Prostate gland (tissue), 2 donors: Measurements from ENCODE around the gene SPATA24. TPM values are rescaled to one million over a fixed set of nuclear protein-coding genes. Genes with fewer than 3 reads are reported as not detected.
A peak's percentile ranks its signal among the peaks of the same experiment; 100 is the strongest.

Experiments
- DNase-seq: peaks from one replicate; pipeline ENCODE4 v3.0.0-alpha.2; 2019; ENCODE audit warnings: low spot score
- H3K27ac ChIP-seq, 2 donors: fragments of 200-600 bp; sonication (generic); 2 replicates each; pipeline ENCODE4 v1.5.1; 2017 to 2019
- H3K27me3 ChIP-seq: fragments of 200-600 bp; sonication (generic); replicated peaks from 2 replicates; pipeline ENCODE4 v1.5.1; 2019; ENCODE audit not compliant: insufficient read depth
- H3K36me3 ChIP-seq, 2 donors: fragments of 200-600 bp; sonication (generic); 1 replicate in 1 of 2; 2 replicates in 1 of 2; pipeline versions ENCODE4 v1.5.1 to v1.8.1; 2017 to 2019
- H3K4me1 ChIP-seq: fragments of 200-600 bp; sonication (generic); replicated peaks from 2 replicates; pipeline ENCODE4 v1.5.1; 2019
- H3K4me3 ChIP-seq, 2 donors: fragments of 200-600 bp; sonication (generic); 2 replicates each; pipeline ENCODE4 v1.5.1; 2017 to 2019
- H3K9me3 ChIP-seq: fragments of 200-600 bp; sonication (generic); 2 replicates; pipeline ENCODE4 v1.5.1; 2017
- POLR2A ChIP-seq: fragments of 450-650 bp; IDR thresholded peaks from one replicate; pipeline ENCODE4 v1.6.1; 2016; ENCODE audit warnings: antibody characterized with exemption, mild to moderate bottlenecking
- POLR2AphosphoS5 ChIP-seq: sonication (generic); formaldehyde crosslinking; IDR thresholded peaks from one replicate; pipeline ENCODE4 v1.6.1; 2017; ENCODE audit warnings: antibody characterized with exemption
- WGBS: methylation state at CpG from one replicate; pipeline ENCODE4 v1.1.5; 2018; 5-methylcytosine and 5-hydroxymethylcytosine counted together
- intact Hi-C: fragments of 100-400 bp; cut with DNase I; formaldehyde crosslinking; loops from one replicate; pipeline ENCODE4 v1.14.2; 2022
- total RNA-seq, 2 donors: library from RNA; depleted of rRNA; stranded (reverse); fragments of >200 nt; gene quantifications; one replicate each; pipeline ENCODE4 v1.1.0, GENCODE V29; 2016
- TF ChIP-seq, protein P1 (sequence below), 4 experiments: fragments of 200-600 bp in 2 of 4; fragments of 450-650 bp in 2 of 4; sonication (generic) in 2 of 4; IDR thresholded peaks; 1 replicate in 3 of 4; 2 replicates in 1 of 4; pipeline ENCODE4 v1.5.1; 2016 to 2019; ENCODE audit warnings: antibody characterized with exemption in 4 of 4, mild to moderate bottlenecking in 2 of 4, moderate library complexity in 2 of 4

The SPATA24 gene
- total RNA-seq, 2 donors from 2014 or later = 4.4 to 27.3 TPM

DNA sequence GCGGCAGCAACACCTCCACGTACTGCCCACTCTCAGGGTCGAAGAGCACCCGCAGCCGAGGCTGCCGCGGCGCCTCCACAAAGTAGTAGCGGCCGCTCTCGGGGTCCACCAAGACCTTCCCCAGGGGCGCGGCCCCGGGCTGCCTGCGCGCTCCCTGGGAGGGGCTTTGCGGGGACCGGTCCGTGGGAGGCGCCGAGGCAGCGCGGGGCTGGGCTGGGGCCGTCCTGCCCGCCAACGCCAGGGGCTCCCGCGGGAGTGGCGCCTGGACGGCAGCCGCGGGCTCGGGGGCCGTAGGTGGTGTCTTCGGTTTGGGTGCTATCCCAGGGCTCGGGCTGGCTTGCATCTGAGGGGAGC is 11.6 kb downstream of the SPATA24 start:
- no peaks in the 10 kb centered on the region for H3K9me3 ChIP-seq
- intact Hi-C loops = no loop called here

DNA sequence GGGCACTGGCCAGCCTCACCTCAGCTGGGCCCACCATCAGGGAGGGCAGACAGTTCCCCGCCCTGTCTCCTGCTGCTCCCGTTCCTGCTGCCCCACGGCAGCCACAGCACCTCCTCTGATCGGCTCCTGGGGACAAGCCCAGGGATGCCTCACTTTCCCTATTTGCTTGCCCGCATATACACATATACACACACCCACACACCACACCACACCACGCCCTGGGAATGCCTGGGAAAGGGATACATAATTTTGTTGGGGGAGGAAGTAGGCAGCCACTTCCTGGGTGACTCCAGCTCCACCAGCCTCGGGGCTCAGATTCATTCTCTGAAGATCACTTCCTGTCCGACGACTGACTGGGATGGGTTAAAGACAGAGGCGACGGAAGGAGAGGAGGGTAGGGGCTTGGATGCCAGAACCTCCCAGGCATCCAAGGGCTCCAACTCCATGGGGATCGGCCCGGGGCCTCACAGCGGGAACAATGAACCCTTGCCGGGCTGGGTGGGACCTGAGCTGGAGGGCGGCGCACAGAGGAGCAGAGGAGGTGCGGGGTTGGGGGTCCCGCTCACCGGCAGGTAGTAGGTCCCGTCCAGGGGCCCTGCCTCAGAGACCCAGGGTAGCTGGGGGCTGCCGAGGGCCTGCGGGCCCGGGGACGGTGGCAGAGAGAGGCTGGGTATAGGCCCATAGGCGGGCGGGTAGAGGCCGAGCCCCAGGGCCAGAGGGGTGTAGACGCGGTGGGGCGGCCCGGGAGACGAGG is 12.1 kb downstream of the SPATA24 start:
- H3K27ac ChIP-seq = peak overlapping the region; percentile 67 to 83
- WGBS = 58% methylated on average over 33 of the region's 33 CpGs
- no peak for DNase-seq
- TF ChIP-seq POLR2AphosphoS5 (no peak), POLR2A (no peak)
- TF ChIP-seq, protein P1, sequence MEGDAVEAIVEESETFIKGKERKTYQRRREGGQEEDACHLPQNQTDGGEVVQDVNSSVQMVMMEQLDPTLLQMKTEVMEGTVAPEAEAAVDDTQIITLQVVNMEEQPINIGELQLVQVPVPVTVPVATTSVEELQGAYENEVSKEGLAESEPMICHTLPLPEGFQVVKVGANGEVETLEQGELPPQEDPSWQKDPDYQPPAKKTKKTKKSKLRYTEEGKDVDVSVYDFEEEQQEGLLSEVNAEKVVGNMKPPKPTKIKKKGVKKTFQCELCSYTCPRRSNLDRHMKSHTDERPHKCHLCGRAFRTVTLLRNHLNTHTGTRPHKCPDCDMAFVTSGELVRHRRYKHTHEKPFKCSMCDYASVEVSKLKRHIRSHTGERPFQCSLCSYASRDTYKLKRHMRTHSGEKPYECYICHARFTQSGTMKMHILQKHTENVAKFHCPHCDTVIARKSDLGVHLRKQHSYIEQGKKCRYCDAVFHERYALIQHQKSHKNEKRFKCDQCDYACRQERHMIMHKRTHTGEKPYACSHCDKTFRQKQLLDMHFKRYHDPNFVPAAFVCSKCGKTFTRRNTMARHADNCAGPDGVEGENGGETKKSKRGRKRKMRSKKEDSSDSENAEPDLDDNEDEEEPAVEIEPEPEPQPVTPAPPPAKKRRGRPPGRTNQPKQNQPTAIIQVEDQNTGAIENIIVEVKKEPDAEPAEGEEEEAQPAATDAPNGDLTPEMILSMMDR (IDR thresholded peaks at IDR 0.05) = no peak
- peaks cover 40% of the 10 kb centered on the region for H3K4me1 ChIP-seq
- H3K27me3 ChIP-seq = no peaks in the 10 kb centered on the region
- intact Hi-C loops = no loop called here
- H3K36me3 ChIP-seq = no peaks in the 10 kb centered on the region
- no peaks in the 10 kb centered on the region for H3K9me3 ChIP-seq
- peak overlapping the region; percentile 30 to 39 for H3K4me3 ChIP-seq

More for the DNA sequence above, 11.6 kb downstream of the SPATA24 start:
- Histone ChIP-seq H3K4me3 (peak overlapping the region; percentile 30 to 39), H3K27me3 (no peaks in the 10 kb centered on the region), H3K4me1 (peaks cover 40% of the 10 kb centered on the region), H3K36me3 (no peaks in the 10 kb centered on the region), H3K27ac (peak overlapping the region; percentile 67 to 83)
- WGBS = 20% methylated on average over 36 of the region's 36 CpGs
- DNase-seq = no peak
- TF ChIP-seq, protein P1 (IDR thresholded peaks at IDR 0.05) = no peak
- no peak for TF ChIP-seq POLR2A
- TF ChIP-seq POLR2AphosphoS5 = no peak

DNA sequence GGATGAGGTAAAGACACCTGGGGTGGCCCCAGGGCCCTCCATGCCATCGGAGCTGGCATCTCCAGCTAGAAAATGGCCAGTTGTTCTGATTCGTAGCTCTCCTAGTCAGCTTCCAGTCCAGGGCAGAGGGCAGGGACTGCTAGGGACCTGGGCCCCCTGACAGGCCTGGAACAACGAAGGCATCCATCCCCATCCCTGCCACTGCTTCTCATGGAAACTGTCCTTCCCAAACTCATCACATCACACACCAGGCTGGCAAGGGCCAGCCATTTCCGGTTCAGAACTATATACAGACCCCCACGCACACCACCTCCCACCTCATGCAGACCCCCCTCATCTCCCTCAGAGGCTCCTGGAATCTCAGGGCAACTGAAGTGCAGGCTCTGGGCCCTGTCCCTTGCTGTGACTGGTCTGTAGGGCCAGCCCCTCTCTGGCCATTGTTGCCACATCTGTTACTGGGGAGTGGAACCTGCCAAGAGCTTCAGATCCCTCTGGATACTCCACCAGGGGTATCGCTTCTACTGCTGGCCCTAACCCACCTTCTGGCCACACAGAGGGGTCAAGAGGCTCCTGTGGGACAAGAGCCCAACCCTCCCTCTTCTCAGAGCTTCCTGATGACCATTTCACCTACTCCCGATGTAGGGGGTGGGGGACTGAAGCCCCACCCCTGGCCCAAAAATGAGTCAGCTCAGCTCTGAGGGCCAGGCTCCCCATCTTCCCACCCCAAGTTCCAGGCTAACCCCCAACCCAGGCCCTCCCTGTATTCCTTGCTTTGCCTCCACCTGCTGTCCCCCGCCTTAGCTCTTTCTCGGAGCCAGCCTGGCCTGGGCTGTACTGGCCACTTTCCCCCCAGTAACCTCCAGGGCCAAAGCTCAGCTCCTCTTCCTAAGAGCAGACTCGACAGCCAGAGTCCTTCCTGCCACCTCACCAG is 13.0 kb downstream of the SPATA24 start:
- Histone ChIP-seq H3K27ac (peak overlapping the region; percentile 67 to 83), H3K4me1 (peaks cover 40% of the 10 kb centered on the region), H3K4me3 (no peak overlapping the region), H3K9me3 (no peaks in the 10 kb centered on the region), H3K27me3 (no peaks in the 10 kb centered on the region), H3K36me3 (no peaks in the 10 kb centered on the region)
- DNase-seq = no peak
- WGBS = 87% methylated on average over 10 of the region's 10 CpGs
- TF ChIP-seq, protein P1 (IDR thresholded peaks at IDR 0.05) = no peak
- TF ChIP-seq POLR2A = no peak
- TF ChIP-seq POLR2AphosphoS5 = no peak
- intact Hi-C loops = no loop called here

DNA sequence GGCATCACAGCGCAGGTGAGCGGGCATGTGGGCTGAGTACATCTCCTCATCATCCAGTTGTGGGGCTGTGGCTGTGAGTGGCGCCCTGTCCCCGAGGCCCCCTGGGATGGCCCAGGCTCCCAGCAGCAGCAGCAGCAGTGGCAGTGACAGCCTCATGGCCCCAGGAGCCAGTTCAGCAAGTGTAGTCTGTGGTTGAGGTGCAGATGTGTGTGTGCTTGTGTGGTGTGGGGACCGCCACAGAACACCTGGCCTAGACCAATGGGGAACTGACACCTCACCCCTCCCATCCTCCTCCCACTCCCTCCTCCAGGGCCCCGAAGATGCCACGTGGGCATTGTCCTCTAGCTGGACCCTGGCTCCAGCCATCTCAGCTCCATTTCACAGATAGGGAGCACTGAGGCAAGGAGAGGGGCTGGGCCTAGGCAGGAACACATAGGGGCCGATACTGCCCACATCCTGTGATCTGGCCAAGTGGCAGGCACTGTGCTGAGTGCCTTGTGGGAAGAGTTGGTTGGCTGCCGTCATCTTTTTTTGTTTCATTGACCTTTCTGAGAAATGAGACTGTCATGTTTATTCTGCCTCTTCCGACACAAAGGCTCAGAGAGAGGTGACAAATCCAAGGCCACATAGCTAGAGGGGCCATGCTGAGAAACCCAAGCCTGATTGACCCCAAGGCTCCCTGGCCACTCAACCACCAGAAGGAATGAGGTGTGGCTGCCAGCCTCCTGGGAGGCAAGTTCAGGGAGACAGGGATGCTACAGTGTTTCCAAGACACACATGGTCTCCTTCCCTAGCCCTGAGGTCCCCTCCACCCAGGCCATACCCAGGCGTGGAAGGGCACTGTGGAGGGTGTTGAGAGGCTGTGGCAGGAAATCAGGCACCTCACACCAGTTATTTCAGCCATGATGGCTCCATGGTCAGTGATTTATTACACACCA is 13.9 kb downstream of the SPATA24 start, which contains the start of gene MZB1:
Gene MZB1, minus strand, starts transcription at position 213 of the 938 bp plus-strand sequence. Its CDS starts 57 bp downstream, at position 156.
- H3K9me3 ChIP-seq = no peaks in the 10 kb centered on the region
- peak within 1 kb of the TSS; percentile 67 to 83 for H3K27ac ChIP-seq
- H3K4me3 ChIP-seq = peak within 1 kb of the TSS; percentile 13 to 36
- no peaks in the 10 kb centered on the region for H3K27me3 ChIP-seq
- intact Hi-C loops = no loop called here
- no peaks in the 10 kb centered on the region for H3K36me3 ChIP-seq
- peaks cover 43% of the 10 kb centered on the region for H3K4me1 ChIP-seq
- 83% methylated on average over 11 of the region's 11 CpGs for WGBS
- TF ChIP-seq POLR2A (no peak), POLR2AphosphoS5 (no peak)
- TF ChIP-seq, protein P1 (IDR thresholded peaks at IDR 0.05) = no peak
- no peak for DNase-seq
